Neural progenitor cell (in vitro differentiated cells): ENCODE data around the gene DMXL2. TPM values are rescaled to one million over a fixed set of nuclear protein-coding genes. Genes with fewer than 3 reads are reported as not detected.

ENCODE experiments used
- DNase-seq: peaks from one replicate; pipeline ENCODE4 v3.0.0-alpha.2; 2016; ENCODE audit warnings: low spot score
- H2AFZ ChIP-seq: fragments of 200-600 bp; sonication (generic); replicated peaks from 2 replicates; pipeline ENCODE4 v1.6.1; 2016; ENCODE audit warnings: antibody characterized with exemption
- H3F3A ChIP-seq: fragments of 200-600 bp; sonication (generic); 2 replicates; pipeline ENCODE4 v1.6.1; 2016; ENCODE audit warnings: antibody characterized with exemption, low read depth
- H3K27ac ChIP-seq: fragments of 200-600 bp; sonication (generic); 2 replicates; pipeline ENCODE4 v1.5.1; 2016; ENCODE audit warnings: mild to moderate bottlenecking
- H3K27me3 ChIP-seq: fragments of 200-600 bp; sonication (generic); 2 replicates; pipeline ENCODE4 v1.6.1; 2016; ENCODE audit warnings: mild to moderate bottlenecking, moderate library complexity
- H3K36me3 ChIP-seq: fragments of 200-600 bp; sonication (generic); 2 replicates; pipeline ENCODE4 v1.5.1; 2016
- H3K4me1 ChIP-seq: fragments of 200-600 bp; sonication (generic); 2 replicates; pipeline ENCODE4 v1.6.1; 2016; ENCODE audit warnings: mixed run types
- H3K4me2 ChIP-seq: fragments of 200-600 bp; sonication (generic); 2 replicates; pipeline ENCODE4 v1.6.1; 2016
- H3K4me3 ChIP-seq: fragments of 200-600 bp; sonication (generic); 2 replicates; pipeline ENCODE4 v1.5.1; 2016
- H3K79me2 ChIP-seq: fragments of 200-600 bp; sonication (generic); 2 replicates; pipeline ENCODE4 v1.6.1; 2016; ENCODE audit warnings: low read depth
- H3K9ac ChIP-seq: fragments of 200-600 bp; sonication (generic); 2 replicates; pipeline ENCODE4 v1.6.1; 2016
- H3K9me3 ChIP-seq: fragments of 200-600 bp; sonication (generic); 2 replicates; pipeline ENCODE4 v1.5.1; 2016; ENCODE audit warnings: low read depth
- H4K20me1 ChIP-seq: fragments of 200-600 bp; sonication (generic); 2 replicates; pipeline ENCODE4 v1.6.1; 2016; ENCODE audit warnings: low read depth
- H3K27ac Mint-ChIP-seq: 3 replicates; pipeline ENCODE4 v1.8.0; 2021; ENCODE audit warnings: mixed read lengths
- H3K27me3 Mint-ChIP-seq: 2 replicates; pipeline ENCODE4 v1.8.0; 2022; ENCODE audit warnings: low read depth, mild to moderate bottlenecking, inconsistent platforms, moderate library complexity, mixed read lengths; ENCODE audit not compliant: insufficient read depth
- H3K36me3 Mint-ChIP-seq: 3 replicates; pipeline ENCODE4 v1.8.0; 2021; ENCODE audit warnings: mixed read lengths
- H3K4me1 Mint-ChIP-seq: 3 replicates; pipeline ENCODE4 v1.8.0; 2021; ENCODE audit warnings: mixed read lengths
- H3K4me3 Mint-ChIP-seq: 3 replicates; pipeline ENCODE4 v1.8.0; 2021; ENCODE audit warnings: mild to moderate bottlenecking, moderate library complexity, mixed read lengths
- H3K9me3 Mint-ChIP-seq: 3 replicates; pipeline ENCODE4 v1.8.0; 2020; ENCODE audit warnings: mixed read lengths
- CTCF ChIP-seq: fragments of 200-600 bp; sonication (generic); IDR thresholded peaks from 2 replicates; pipeline ENCODE4 v1.5.1; 2017; ENCODE audit warnings: antibody characterized with exemption, mild to moderate bottlenecking
- EZH2 ChIP-seq: fragments of 200-600 bp; sonication (generic); IDR thresholded peaks from 2 replicates; pipeline ENCODE4 v1.6.1; 2017; ENCODE audit warnings: antibody characterized with exemption, mild to moderate bottlenecking, moderate library complexity
- EZH2phosphoT487 ChIP-seq: fragments of 200-600 bp; sonication (generic); IDR thresholded peaks from 2 replicates; pipeline ENCODE4 v1.6.1; 2017; ENCODE audit warnings: antibody characterized with exemption
- total RNA-seq: library from RNA; depleted of rRNA; stranded (reverse); fragments of >200 nt; gene quantifications from 2 replicates; pipeline ENCODE4 v1.2.3, GENCODE V29; 2015; ENCODE audit warnings: low replicate concordance

The DMXL2 gene
- total RNA-seq, 1 donor from 2014 or later, result 124 TPM

- H3K4me1 ChIP-seq, result no peaks in the 10 kb centered on the region
- H3K79me2 ChIP-seq, result no peaks in the 10 kb centered on the region
- Mint-ChIP-seq H3K9me3 (no peaks in the 10 kb centered on the region), H3K27ac (no peak overlapping the region), H3K27me3 (peaks cover 3% of the 10 kb centered on the region), H3K36me3 (no peaks in the 10 kb centered on the region), H3K4me1 (no peaks in the 10 kb centered on the region), H3K4me3 (no peak overlapping the region)
- H3K27me3 ChIP-seq, result no peaks in the 10 kb centered on the region
- no peak overlapping the region for H3K9ac ChIP-seq
- no peak overlapping the region for H3K4me2 ChIP-seq
- H3F3A ChIP-seq, result no peaks in the 10 kb centered on the region
- H3K9me3 ChIP-seq, result no peaks in the 10 kb centered on the region
- no peaks in the 10 kb centered on the region for H3K36me3 ChIP-seq
- H3K4me3 ChIP-seq, result no peak overlapping the region
- H2AFZ ChIP-seq, result no peak overlapping the region
- no peak for TF ChIP-seq EZH2phosphoT487
- TF ChIP-seq EZH2, result no peak
- TF ChIP-seq CTCF, result no peak
- H3K27ac ChIP-seq, result no peak overlapping the region
- H4K20me1 ChIP-seq, result no peaks in the 10 kb centered on the region
- DNase-seq, result no peak
Observed at GRCh38 chr15:51642696-51643095, 20.1 kb upstream of the DMXL2 start.

GRCh38 chr15:51641490-51642130 is 19.0 kb upstream of the DMXL2 start:
- Histone ChIP-seq H3K27me3 (no peaks in the 10 kb centered on the region), H3K4me2 (no peak overlapping the region), H3K4me1 (no peaks in the 10 kb centered on the region), H3K36me3 (no peaks in the 10 kb centered on the region), H3K9me3 (no peaks in the 10 kb centered on the region), H3K4me3 (no peak overlapping the region), H3F3A (no peaks in the 10 kb centered on the region), H3K79me2 (no peaks in the 10 kb centered on the region), H3K9ac (no peak overlapping the region), H3K27ac (no peak overlapping the region), H2AFZ (no peak overlapping the region), H4K20me1 (no peaks in the 10 kb centered on the region)
- TF ChIP-seq CTCF, result no peak
- no peak for TF ChIP-seq EZH2phosphoT487
- TF ChIP-seq EZH2, result no peak
- Mint-ChIP-seq H3K27me3 (no peaks in the 10 kb centered on the region), H3K27ac (no peak overlapping the region), H3K4me3 (no peak overlapping the region), H3K36me3 (no peaks in the 10 kb centered on the region), H3K9me3 (no peaks in the 10 kb centered on the region), H3K4me1 (no peaks in the 10 kb centered on the region)
- no peak for DNase-seq

GRCh38 chr15:51634591-51635198 is 12.1 kb upstream of the DMXL2 start:
- no peak for DNase-seq
- Histone ChIP-seq H4K20me1 (no peaks in the 10 kb centered on the region), H3K9me3 (no peaks in the 10 kb centered on the region), H3K4me2 (no peak overlapping the region), H3F3A (no peaks in the 10 kb centered on the region), H3K4me3 (no peak overlapping the region), H2AFZ (no peak overlapping the region), H3K36me3 (no peaks in the 10 kb centered on the region), H3K9ac (no peak overlapping the region), H3K4me1 (peaks cover 6% of the 10 kb centered on the region), H3K27me3 (peaks cover 12% of the 10 kb centered on the region), H3K79me2 (no peaks in the 10 kb centered on the region), H3K27ac (no peak overlapping the region)
- Mint-ChIP-seq H3K4me1 (peaks cover 7% of the 10 kb centered on the region), H3K4me3 (no peak overlapping the region), H3K27ac (no peak overlapping the region), H3K9me3 (no peaks in the 10 kb centered on the region), H3K36me3 (no peaks in the 10 kb centered on the region), H3K27me3 (no peaks in the 10 kb centered on the region)
- no peak for TF ChIP-seq EZH2phosphoT487
- TF ChIP-seq EZH2, result no peak
- no peak for TF ChIP-seq CTCF
